ENCODE results near the gene SF3B4. TPM values are rescaled to one million over a fixed set of nuclear protein-coding genes. Genes with fewer than 3 reads are reported as not detected.

SF3B4 gene
- total and polyA plus RNA-seq, 2 donors (not counting 1 experiment from before 2014, with no cell fraction given): 22.6 to 60.1 TPM

DNA sequence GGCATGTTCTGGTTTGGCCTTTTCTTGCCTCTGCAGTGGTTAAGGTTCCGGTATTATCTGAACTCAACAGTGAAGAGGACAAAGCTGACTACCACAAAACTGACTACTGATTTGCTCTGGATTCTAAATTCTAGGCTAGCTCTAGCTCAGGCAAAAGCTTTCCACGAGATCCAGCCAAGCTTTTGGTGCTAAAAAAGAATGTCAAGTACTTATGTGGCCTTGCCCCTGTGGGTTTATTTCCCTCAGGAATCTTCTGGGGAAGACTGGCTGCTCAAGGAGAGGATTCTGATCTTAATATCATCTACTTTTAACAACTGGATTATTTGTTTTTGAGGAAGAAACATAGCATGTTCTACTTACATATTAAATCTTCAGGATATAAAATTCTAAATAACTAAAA lies 35.1 kb upstream of the SF3B4 start:
- no peak overlapping the region for H2AFZ ChIP-seq (ENCODE audit: insufficient read depth, low read depth, low read length, poor library complexity, severe bottlenecking)
- DNase-seq (no peak), ATAC-seq (ENCODE audit: low read depth) (no peak)
- H3K9ac ChIP-seq (ENCODE audit: low read length): no peak overlapping the region
- H3K27me3 ChIP-seq (replicated peaks in 1 of 4; ENCODE audit: control extremely low read depth in 1 of 4, control insufficient read depth in 3 of 4, insufficient read depth in 4 of 4, low read length in 3 of 4): peaks cover 0 to 4% (median 0%) of the 10 kb centered on the region in 4 experiments
- WGBS (ENCODE audit: insufficient coverage): 86% methylated on average over 2 of the region's 2 CpGs
- no peaks in the 10 kb centered on the region for H3K79me2 ChIP-seq (ENCODE audit: control insufficient read depth, insufficient read depth, low read length)
- peaks cover 7% of the 10 kb centered on the region in 2 donors for H3K4me1 ChIP-seq (ENCODE audit: control insufficient read depth in 2 of 2, insufficient read depth in 2 of 2, low read length in 2 of 2)
- no peak overlapping the region for H3K4me2 ChIP-seq (replicated peaks; ENCODE audit: low read depth, low read length, poor library complexity, severe bottlenecking)
- POLR2A ChIA-PET: interaction anchor here (1.2 kb wide), 1 partner anchor 75 kb away, joined by 3 read pairs; a partner anchor contains a TSS
- peaks cover 0 to 3% (median 0%) of the 10 kb centered on the region in 3 donors for H3K9me3 ChIP-seq (ENCODE audit: control extremely low read depth in 1 of 3, control insufficient read depth in 2 of 3, insufficient read depth in 1 of 3, low read length in 2 of 3)
- H3K36me3 ChIP-seq (replicated peaks in 1 of 2; ENCODE audit: control extremely low read depth in 1 of 2, control insufficient read depth in 1 of 2, extremely low read depth in 1 of 2, insufficient read depth in 2 of 2, low read length in 1 of 2): peaks cover 0 to 2% of the 10 kb centered on the region in 2 experiments
- H3K4me3 ChIP-seq (ENCODE audit: control extremely low read depth in 1 of 5, extremely low read depth in 1 of 5, insufficient read depth in 1 of 5, low read depth in 2 of 5, low read length in 4 of 5): no peak overlapping the region
- H3K27me3 Mint-ChIP-seq: peaks cover 9% of the 10 kb centered on the region
- no peak overlapping the region for H3K4me3 Mint-ChIP-seq
- no peak overlapping the region for H3K27ac Mint-ChIP-seq
- TF ChIP-seq EZH2 (IDR thresholded peaks at IDR 0.05; ENCODE audit: borderline replicate concordance, insufficient read depth, low read depth, low read length, poor library complexity, severe bottlenecking): no peak
- TF ChIP-seq, protein P1, sequence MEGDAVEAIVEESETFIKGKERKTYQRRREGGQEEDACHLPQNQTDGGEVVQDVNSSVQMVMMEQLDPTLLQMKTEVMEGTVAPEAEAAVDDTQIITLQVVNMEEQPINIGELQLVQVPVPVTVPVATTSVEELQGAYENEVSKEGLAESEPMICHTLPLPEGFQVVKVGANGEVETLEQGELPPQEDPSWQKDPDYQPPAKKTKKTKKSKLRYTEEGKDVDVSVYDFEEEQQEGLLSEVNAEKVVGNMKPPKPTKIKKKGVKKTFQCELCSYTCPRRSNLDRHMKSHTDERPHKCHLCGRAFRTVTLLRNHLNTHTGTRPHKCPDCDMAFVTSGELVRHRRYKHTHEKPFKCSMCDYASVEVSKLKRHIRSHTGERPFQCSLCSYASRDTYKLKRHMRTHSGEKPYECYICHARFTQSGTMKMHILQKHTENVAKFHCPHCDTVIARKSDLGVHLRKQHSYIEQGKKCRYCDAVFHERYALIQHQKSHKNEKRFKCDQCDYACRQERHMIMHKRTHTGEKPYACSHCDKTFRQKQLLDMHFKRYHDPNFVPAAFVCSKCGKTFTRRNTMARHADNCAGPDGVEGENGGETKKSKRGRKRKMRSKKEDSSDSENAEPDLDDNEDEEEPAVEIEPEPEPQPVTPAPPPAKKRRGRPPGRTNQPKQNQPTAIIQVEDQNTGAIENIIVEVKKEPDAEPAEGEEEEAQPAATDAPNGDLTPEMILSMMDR (IDR thresholded peaks at IDR 0.05): no peak
- no peaks in the 10 kb centered on the region for H3K9me3 Mint-ChIP-seq (ENCODE audit: insufficient read depth)
- intact Hi-C loops (cut with micrococcal nuclease): loop anchor here (1.0 to 5.0 kb wide), 4 partner anchors 50 to 207 kb away; partner anchors contain the start of genes OTUD7B and VPS45
- peaks cover 4% of the 10 kb centered on the region for H3K4me1 Mint-ChIP-seq
- H3K27ac ChIP-seq (ENCODE audit: low read length in 2 of 2): no peak overlapping the region
- CTCF ChIA-PET: interaction anchor here (0.7 to 5.0 kb wide), 39 partner anchors 10 to 375 kb away, joined by 3 to 91 read pairs (median 5); partner anchors contain the start of gene OTUD7B
- no peaks in the 10 kb centered on the region for H4K20me1 ChIP-seq (ENCODE audit: control insufficient read depth, insufficient read depth, low read length, poor library complexity, severe bottlenecking)

DNA sequence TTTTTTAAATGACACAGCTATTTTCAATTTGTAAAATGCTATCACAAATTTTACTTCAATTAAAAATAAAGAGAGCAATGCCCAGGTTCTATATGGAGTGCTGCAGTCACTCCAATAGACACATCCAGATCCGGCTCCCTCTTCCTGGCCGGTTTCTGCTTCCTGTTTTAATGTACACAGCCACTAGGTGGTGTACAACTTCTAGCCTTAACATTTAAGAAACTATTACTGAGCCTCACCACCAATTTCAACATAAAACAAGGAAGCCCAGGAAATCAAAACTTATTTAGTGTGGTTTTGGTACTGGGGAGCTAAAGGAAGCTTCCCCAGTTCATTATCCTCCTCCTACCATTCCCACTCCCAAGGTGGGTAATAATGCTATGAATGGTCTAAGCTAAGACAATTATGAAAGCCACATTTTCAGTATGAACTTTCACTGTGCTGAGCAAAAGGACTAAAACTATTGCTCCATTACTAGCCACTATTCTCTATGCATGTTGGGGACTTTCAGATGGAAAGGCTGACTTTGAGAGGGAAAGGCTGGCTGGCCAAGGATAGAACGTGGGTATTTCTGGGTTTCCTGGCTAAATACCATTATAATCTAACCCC lies 34.5 kb upstream of the SF3B4 start:
- CTCF ChIA-PET: interaction anchor here (0.7 to 5.0 kb wide), 39 partner anchors 10 to 376 kb away, joined by 3 to 91 read pairs (median 5); partner anchors contain the start of gene OTUD7B
- peak; percentile 81 for DNase-seq

More for the DNA sequence above, 34.5 kb upstream of the SF3B4 start:
- 0% methylated on average over 2 of the region's 3 CpGs for WGBS (ENCODE audit: insufficient coverage)
- Histone ChIP-seq H2AFZ (ENCODE audit: insufficient read depth, low read depth, low read length, poor library complexity, severe bottlenecking) (no peak overlapping the region), H3K4me2 (replicated peaks; ENCODE audit: low read depth, low read length, poor library complexity, severe bottlenecking) (peak overlapping the region; percentile 26), H3K4me3 (ENCODE audit: control extremely low read depth in 1 of 5, extremely low read depth in 1 of 5, insufficient read depth in 1 of 5, low read depth in 2 of 5, low read length in 4 of 5) (no peak overlapping the region), H4K20me1 (ENCODE audit: control insufficient read depth, insufficient read depth, low read length, poor library complexity, severe bottlenecking) (no peaks in the 10 kb centered on the region), H3K4me1 (ENCODE audit: control insufficient read depth in 2 of 2, insufficient read depth in 2 of 2, low read length in 2 of 2) (peaks cover 7% of the 10 kb centered on the region in 2 donors), H3K9ac (ENCODE audit: low read length) (no peak overlapping the region), H3K27ac (ENCODE audit: low read length in 2 of 2) (no peak overlapping the region), H3K36me3 (replicated peaks in 1 of 2; ENCODE audit: control extremely low read depth in 1 of 2, control insufficient read depth in 1 of 2, extremely low read depth in 1 of 2, insufficient read depth in 2 of 2, low read length in 1 of 2) (peaks cover 0 to 2% of the 10 kb centered on the region in 2 experiments), H3K79me2 (ENCODE audit: control insufficient read depth, insufficient read depth, low read length) (no peaks in the 10 kb centered on the region), H3K9me3 (ENCODE audit: control extremely low read depth in 1 of 3, control insufficient read depth in 2 of 3, insufficient read depth in 1 of 3, low read length in 2 of 3) (peaks cover 0 to 6% (median 0%) of the 10 kb centered on the region in 3 donors), H3K27me3 (replicated peaks in 1 of 4; ENCODE audit: control extremely low read depth in 1 of 4, control insufficient read depth in 3 of 4, insufficient read depth in 4 of 4, low read length in 3 of 4) (peaks cover 0 to 4% (median 0%) of the 10 kb centered on the region in 4 experiments)
- Mint-ChIP-seq H3K9me3 (ENCODE audit: insufficient read depth) (no peaks in the 10 kb centered on the region), H3K4me3 (no peak overlapping the region), H3K4me1 (peaks cover 4% of the 10 kb centered on the region), H3K27me3 (peaks cover 9% of the 10 kb centered on the region), H3K27ac (no peak overlapping the region)
- TF ChIP-seq, protein P1 (IDR thresholded peaks at IDR 0.05): peak; percentile 90
- TF ChIP-seq EZH2 (IDR thresholded peaks at IDR 0.05; ENCODE audit: borderline replicate concordance, insufficient read depth, low read depth, low read length, poor library complexity, severe bottlenecking): no peak
- POLR2A ChIA-PET: interaction anchor here (1.2 kb wide), 1 partner anchor 75 kb away, joined by 3 read pairs; a partner anchor contains a TSS
- ATAC-seq (ENCODE audit: low read depth): peak; percentile 69
- intact Hi-C loops (cut with micrococcal nuclease): loop anchor here (1.0 to 5.0 kb wide), 4 partner anchors 50 to 207 kb away; partner anchors contain the start of genes OTUD7B and VPS45

All from B cell (primary cell).